ENCODE measurements around the gene NLRC5.

GRCh38 chr16:56983211-56983751, 6.1 kb upstream of the NLRC5 start:
- TF ChIP-seq POLR2A (IDR thresholded peaks at IDR 0.05; ENCODE audit: extremely low read depth, insufficient read length) (no peak), CTCF (IDR thresholded peaks at IDR 0.05; ENCODE audit: low read depth, low read length) (no peak), MYC (IDR thresholded peaks at IDR 0.05; ENCODE audit: low read depth, low read length) (no peak)

All from NB4 (cell line).